GM19468 (cell line): Measurements from ENCODE around the gene NF2.

Experiments used
- ATAC-seq: cut with Tn5 transposase; IDR thresholded peaks from one replicate; pipeline ENCODE4 v1.9.1; 2021; ENCODE audit warnings: mild to moderate bottlenecking, moderate library complexity, moderate number of reproducible peaks; ENCODE audit not compliant: unreplicated experiment; ENCODE audit errors: extremely low read depth

The NF2 gene

DNA sequence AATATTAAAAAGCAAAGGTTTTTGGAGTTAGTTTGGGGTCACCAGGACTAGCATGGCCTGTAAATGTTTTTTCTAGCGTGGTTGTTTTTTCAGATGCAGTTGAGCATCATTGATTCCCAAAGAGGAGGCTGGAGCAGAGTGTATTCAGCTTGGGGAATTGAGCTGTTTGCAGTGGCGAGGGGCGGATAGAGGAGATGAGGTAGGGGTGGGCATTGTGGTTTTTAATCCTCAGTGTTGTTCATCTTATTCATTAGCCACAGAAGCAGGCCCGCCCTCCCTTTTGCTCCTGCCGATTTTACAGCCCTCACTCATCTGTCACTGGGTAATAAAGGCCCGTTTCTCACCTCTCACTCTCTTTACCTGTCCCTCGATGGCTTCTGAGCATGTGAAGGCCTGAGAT, 51.4 kb downstream of the NF2 start:
- no peak for ATAC-seq

DNA sequence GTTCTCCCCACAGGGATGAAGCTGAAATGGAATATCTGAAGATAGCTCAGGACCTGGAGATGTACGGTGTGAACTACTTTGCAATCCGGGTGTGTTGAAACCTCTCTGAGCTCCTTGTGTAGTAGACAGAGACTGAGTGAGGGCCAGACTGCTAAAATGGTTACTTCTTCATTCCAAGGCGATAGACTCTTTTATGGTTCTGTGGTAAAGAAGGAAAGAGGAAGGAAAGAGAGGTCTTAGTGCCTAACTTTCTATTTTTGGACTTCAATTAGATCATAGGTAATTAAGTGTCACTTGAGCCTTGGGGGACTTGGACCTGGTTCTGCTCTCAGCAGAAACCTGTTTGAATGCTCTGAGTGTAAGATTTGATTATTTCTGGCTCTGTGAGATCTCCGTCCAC, 54.7 kb downstream of the NF2 start:
- no peak for ATAC-seq

DNA sequence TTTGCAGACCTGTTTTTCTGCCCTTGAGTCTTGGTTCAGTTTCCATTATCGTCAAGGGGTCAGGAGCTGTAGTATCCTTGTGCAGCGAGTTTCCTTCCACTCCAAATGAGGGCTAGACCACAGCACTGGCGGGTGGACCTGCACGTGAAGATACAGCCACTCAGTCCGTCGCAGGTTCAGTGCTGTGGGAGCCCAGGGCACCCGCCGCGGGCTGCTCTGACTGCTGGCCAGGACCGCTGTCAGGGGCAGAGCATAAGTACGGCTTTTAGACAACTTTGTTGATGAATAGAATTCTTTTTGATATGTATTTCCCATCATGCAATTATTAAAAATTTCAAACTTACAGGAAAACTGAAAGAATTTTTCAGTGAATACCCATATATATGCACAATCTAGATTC, 56.6 kb downstream of the NF2 start:
- ATAC-seq = no peak

DNA sequence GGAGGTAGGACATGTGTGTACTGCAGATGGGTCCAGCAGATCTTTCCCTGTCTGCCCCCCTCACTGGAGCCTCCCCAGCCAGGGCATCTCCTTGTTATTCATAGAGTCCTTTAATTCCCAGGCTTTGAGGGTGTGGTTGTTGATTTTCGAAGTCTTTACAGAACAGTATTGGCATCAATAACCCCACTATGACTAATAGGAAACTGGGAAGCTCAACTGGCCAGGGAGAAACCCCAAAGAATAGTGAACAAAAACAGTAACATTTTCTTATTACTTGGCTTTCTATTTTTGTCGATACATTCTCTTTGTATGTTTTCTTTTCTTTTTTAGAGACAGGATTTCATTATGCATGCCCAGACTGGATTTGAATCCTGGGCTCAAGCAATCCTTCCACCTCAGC, 57.9 kb downstream of the NF2 start:
- no peak for ATAC-seq

DNA sequence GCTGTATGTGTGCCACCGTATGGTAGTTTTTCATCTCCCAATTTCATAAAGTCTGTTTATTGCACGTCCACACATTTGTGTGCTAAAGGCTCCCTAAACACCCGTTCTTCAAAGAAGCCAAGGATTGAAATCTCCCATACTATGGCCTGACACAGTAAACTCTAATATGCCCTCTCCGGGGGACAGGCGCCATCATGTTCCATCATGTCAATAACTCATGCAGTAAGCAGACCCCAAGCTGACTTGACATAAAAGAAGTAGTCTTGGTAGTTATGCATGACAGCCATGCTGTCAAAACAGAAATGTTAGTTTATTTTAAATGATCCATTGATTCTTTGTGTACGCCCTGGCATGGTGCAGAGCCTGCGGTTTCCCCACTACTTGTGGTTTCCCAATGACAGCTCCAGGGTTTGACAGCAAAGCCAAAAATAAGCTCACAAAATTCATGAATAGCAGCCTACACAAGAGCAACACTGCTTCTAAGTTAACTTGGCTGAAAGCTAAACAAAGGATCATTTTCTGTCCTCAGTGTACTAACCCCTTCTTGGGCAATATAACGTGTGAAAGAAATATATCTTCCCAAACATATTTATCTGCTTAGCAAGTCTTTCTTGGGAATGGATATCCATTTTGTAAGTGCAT, 59.9 kb downstream of the NF2 start:
- no peak for ATAC-seq

DNA sequence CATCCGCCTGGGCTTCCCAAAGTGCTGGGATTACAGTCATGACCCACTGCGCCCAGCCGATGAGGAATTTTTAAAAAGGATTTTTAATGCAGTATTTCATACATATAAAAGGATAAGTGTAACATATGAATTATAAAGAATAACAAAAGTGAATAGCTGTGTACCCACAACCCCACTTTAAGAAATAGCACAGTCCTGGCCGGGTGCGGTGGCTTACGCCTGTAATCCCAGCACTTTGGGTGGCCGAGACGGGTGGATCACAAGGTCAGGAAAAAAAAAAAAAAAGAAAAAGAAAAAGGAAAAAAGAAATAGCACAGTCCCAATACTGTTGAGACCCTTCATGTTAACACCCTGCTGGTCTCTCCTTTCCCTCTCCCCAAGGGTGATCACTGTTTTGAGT, 62.1 kb downstream of the NF2 start:
- no peak for ATAC-seq

DNA sequence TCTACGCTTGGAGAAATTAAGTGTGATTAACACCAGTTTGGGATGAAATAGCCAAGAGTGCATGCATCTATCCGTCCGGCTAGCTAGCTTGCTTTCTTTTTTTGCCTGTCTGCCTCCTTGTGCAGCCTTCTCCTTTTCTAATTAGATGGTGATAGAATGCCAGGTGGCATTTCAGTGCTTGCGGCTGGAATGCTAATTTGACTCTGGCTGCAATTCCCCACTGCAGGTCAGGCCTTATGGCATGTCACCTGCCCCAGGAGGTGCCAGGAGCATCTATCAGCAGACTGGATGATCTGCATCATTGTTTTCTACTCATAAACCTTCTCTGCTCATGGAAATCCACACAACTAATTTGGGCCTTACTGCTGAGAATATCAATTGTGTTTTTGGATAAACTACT, 65.2 kb downstream of the NF2 start:
- no peak for ATAC-seq

DNA sequence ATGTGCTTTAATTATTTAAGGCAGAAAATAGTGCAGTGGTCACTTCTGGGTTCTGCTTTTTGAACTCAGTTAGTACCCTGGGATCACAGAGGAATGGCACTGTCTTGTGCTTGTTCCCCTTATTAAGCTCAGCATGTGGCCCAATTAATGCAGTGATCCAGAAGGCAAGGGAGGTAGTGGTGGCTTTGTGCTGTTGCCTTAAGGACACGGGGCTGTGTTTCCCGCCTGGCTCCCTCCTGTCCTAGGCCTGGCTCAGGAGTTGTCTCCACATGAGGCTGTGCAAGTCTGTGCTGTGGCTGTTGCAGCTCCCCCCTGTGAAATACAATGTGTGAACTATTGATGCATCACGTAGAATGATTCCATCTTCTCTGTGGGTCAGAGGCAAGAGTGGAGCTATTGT, 67.2 kb downstream of the NF2 start:
- no peak for ATAC-seq

DNA sequence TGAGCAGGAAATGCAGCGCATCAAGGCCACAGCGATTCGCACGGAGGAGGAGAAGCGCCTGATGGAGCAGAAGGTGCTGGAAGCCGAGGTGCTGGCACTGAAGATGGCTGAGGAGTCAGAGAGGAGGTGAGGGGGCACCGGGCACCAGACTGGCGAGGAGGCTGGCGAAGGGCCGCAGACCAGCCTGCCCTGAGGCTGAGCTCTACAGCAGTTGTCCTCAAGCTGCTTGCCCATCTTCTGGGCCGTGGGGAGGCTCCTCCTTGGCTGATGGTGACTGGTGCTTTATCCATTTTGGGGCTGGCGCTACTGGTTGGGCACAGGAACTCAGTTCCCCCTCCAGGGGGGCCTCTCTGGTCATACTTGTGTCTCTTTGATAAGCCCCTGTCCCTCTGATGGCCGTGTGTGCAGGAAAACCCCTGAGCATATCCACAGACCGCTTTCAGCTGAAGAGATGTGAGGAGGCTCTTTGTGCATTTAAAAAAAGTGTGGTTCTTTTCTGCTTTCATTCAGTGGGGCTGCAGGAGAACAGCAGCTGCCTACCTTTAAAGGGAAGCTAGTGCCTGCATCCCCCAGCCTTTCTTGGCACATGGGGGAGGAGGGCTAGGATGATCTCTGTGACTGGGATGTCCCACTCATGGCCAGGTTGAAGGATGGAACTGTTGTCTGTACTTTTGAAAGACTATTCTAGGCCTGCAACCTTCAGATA, 70.1 kb downstream of the NF2 start:
- no peak for ATAC-seq

DNA sequence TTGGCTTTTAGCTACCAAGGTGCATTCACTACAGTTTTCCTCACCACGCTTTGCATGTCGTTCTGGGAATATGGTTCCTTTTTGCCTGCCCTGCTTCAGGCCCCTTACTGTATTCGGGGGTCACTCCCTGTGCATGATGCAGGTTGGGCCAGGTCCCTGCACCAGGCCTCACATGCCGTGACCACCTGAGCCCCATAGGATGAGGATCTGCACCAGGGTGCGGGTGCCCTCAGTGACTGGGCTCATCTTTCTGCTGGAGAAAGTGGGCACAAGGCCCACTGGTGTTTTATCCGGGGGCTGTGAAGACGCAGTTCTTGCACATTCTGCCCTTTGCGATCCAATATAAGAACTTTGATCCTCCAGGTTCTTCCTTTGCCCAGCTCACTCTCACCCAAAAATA, 70.7 kb downstream of the NF2 start:
- no peak for ATAC-seq

DNA sequence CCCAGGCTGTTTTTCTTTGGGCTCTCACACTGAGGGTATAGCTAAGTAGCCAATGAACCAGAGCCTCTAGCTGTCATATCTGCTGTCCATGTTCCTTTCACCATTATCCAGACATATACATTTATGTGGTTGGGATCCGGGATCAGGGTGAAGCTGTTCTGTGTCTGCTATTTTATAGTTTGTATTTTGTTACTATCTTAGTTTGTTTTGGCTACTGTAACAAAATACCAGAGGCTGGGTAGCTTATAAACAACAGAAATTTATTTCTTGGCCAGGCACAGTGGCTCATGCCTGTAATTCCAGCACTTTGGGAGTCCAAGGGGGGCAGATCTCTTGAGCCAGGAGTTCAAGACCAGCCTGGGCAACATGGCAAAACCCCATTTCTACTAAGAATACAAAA, 75.9 kb downstream of the NF2 start:
- ATAC-seq = no peak

DNA sequence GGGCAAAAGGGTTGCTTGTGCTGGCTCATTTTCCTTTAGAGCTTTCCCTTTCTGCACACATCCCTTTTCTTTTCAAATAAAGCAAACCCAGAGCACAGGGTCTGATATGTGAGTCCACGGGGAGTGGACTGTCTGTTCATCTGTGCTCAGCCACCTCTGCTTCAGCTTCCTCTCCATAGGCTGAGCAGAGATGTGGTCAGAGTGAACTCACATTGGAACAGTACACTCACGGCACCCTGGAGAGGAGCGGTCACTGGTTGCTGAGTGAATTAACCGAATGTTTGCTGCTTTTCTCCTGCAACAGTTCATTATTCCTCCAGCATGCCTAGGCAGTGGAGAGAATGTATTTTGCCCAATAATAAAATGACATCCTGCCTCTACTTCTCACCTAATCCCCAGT, 80.1 kb downstream of the NF2 start:
- no peak for ATAC-seq

DNA sequence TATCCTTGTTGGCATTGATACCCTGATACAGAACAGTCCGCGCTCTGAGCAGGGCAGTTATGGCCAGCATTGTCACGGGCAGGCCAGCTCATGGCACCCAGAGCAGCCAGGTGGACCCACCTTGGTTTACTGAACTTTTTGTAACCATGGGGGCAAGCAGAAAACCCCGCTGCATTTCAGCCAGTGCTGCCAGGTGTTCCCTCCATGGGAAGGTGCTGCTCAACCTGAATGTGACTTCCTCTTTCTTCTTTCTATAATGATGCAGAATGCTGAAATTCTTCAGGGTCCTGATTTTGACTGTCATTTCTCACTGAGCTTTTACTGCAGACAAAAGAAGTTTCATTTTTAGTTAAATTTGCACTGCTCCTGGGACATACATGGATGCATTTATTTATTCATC, 80.8 kb downstream of the NF2 start:
- no peak for ATAC-seq

DNA sequence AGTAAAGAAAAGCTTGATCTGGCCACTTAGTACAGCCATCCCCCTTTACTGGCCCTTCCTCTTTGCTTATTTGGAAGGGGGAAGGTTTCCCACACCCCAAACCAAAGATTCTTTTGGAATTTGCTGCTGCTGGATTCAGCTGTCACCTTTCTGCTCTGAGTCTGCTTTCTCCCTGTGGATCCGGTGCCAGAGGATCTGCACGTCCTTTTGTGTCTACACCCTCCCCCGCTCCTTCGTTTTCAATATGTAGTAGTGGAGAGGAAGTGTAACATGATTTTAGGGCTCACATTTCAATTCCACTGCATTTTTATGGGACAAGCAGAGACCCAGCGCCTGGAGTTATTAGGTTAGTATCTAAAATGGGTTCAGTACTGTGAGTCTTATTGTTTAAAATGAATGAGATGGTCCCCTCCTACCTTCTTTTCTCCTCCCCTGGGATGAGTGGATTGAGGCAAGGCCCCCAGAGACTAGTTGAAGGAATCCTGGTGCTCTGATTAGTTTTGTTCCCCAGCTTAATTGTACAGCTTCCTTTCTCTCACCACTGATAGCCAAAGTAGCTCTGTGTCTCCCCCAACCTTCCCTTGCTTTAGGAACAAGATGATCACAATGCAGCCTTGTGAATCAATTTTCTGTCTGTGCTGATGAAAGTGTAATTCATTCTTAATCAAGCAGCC, 85.9 kb downstream of the NF2 start:
- no peak for ATAC-seq

DNA sequence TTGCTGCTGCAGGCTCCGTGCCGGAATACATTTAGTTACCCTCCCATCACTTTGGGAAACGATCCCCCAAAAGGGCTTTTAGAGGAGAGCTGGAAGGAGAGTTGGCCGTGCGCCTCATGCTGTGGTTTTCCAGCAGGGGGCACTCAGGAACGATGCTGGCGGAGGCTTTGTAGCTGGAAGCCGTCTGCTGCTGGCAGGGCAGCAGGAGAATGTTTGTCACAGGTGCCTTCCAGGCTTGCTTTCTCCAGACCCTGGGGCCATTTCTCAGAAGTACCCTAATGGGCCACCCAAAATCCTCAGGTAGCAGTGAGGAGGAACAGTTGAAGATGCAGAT, 86.4 kb downstream of the NF2 start:
- no peak for ATAC-seq

DNA sequence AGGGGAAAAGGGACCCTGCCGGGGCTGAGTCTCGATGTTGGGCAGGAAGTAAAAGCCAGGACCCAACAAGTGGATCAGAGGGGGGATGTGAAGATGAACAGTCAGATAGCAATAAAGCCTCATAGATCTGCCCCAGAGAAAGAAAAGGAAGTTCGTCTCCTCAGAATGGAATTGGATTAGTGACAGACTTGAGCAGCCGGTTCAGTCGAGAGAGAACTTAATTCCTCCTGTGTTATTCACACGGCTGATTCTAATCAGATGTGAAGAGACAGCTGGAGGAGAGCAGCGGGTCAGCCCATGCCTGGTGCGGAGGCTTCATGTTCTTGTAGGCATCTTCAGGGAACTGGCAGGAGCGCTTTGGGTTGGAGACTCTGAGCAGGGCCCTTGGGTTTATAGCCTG, 87.0 kb downstream of the NF2 start:
- no peak for ATAC-seq

DNA sequence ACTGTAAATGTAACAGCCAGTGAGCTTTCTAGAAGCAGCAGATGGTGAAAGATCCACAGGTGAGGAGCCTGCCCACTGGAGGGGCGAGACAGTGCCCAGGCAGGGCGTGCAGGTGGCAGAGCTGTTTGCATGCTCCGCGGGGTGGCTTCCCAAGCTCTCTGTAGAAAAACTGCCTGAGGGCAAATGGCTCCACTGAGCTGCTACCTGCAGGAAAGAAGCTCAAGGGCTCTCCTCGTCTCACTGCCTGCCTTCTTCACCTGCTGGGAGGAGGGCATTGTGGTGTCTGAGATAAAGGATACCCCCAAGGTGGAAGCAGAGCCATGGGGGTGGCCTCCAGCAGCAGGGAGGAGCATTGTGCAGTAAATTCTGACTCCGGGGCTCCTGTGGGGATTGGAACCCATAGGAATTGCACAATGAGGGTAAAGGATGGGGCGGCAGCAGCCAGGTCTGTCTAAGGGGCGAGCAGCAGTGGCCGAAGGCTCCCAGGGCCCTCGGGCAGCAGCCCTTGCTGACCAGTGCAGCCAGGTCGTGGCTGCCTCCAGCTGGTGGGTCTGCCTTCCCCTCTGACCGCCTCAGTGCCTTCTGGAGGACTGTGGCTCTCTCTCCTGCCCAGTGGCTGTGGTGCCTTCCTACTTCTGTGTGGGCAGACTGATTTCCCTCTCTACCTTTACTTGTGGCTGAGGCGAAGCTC, 88.3 kb downstream of the NF2 start:
- ATAC-seq = no peak

DNA sequence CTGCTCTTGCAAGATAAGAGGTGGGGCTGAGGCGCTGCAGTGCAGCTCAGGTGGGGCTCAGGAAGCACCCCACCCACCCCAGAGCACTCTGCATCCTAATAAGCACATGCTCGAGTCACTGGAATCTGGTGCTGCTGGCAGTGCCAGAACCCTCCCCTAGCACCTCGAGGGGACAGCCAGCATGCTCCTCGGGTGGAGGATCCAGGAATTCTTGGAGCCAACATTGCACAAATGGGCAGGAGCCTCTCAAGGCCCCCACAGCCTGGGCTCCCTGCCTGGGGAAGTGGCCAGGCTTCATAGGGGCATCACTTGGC, 88.9 kb downstream of the NF2 start:
- ATAC-seq = no peak

DNA sequence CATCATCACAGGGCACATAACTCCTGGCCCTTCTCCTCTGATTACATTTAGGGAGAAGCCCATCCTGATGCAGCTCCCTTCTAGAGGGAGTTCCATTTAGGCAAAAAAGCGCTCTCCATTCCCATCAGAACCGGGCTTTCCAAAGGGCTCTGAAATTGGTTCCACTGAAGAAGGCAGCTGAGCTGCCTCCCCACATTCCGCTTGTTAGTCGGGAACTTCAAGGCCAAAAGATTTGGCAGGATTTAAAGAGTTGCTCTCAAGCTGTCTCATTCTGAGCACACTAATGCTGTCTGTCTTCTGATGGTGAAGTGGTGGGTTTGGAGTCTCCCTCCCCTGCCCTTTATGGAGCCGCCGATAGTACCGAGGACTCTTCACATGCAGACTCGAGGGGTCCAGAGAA, 89.7 kb downstream of the NF2 start:
- ATAC-seq = no peak

DNA sequence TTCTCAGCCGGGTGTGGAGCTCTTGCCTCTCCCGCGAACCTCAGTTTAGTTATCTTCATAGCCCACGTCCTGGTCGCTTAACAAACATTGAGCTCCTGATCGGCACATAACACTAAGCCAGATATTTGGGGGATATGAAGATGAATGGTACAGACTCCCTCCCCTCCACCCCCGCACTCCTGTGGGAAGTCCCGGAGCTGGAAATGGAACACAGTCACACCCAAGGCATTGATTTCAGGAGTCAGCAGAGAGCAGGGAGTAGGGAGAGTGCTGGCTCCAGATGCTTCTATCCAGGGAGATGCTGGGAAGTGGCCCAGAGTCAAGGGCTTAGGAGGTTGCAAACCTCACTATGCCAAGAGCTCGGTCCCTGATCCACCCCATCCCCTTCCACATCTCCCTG, 90.2 kb downstream of the NF2 start:
- ATAC-seq = no peak

DNA sequence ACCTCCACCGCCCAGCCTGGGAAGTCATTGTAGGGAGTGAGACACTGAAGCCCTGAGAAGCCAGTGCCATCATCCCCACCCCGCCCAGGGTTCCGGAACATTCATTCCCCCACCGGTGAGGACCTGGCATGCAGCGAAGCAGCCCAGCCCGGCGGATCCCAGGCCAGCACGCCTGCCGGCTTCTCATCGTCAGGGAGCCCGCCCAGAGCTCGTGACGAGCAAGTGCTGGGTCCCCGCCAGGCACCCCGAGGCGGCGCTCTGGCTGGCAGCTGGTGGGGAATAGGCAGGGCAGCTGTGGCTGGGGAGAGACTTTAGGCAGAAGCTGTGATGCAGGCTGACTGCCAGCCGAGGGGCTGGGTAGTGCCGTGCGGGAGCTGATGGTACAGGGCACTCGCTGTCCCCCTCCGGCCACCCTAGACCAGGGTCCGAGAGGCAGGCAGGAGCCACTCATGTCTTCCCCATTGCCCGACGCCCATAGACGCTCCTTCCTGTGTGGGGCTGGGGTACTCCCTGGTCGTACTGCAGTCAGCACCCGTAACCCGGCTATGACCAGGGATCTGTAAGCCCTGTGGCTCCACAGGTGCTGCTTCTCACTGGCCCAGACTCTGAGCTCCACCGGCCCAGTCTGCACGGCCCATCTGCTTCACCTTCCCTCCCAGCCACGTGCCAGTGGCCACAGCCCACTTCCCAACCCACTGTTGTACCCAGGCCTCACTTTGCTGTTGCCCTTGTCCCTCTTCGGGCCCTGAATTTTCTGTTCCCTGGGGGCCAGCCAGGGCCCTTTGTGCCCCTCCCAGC, 91.9 kb downstream of the NF2 start:
- ATAC-seq = no peak
